NOMO-1 treated with DMSO at 0.1 percent for 48 hours (cell line): ENCODE data around the gene SLC39A11.

Source experiments
- DNase-seq: peaks from one replicate; lab custom pipeline; 2025; ENCODE audit not compliant: unreplicated experiment; lab: John Stamatoyannopoulos, UW

The SLC39A11 gene

DNA sequence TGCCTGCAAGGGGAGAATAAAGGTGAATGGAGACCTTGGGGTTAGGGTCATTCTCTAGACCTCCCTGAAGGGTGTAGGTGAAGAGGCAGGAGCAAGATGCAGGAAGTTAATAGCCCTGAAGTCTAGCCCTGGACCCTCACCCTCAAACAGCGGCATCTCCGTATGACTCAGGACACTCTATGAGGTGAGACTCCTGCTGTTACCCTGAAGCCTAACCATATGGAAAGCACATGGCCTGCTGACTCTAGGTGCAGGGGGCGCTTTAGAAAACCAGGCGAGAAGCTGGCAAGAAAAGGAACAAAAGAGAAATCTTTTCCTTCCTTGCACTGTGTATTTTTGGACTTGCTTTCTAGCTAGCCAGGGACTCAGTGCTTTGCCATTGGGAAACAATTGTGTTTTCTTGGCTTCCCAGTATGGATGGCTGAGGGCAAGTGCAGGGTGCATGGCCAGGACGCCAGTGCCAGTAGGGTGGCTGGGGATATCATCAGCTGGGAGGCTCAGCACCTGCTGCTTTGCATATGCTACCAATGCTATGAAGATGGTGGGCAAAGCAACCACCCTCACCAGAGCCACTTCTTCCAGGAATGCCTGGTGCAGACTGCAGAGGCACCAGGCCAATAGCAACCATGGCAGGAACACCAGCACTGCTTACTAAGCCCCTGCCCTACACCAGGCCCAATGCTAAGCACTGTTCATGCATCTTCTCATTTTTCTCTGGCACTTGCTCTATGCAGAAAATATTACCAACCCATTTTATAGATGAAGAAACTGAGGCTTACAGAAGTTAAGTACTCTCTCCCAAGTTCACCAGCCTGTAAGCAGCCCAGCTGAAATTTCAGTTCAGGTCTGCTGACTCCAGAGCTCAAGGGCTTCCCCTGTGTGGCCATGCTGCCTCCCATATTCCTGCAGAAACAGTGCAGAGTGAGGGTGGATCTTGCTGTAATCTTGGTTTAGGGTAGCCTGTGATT is 425.1 kb downstream of the SLC39A11 start:
- DNase-seq, result no peak

DNA sequence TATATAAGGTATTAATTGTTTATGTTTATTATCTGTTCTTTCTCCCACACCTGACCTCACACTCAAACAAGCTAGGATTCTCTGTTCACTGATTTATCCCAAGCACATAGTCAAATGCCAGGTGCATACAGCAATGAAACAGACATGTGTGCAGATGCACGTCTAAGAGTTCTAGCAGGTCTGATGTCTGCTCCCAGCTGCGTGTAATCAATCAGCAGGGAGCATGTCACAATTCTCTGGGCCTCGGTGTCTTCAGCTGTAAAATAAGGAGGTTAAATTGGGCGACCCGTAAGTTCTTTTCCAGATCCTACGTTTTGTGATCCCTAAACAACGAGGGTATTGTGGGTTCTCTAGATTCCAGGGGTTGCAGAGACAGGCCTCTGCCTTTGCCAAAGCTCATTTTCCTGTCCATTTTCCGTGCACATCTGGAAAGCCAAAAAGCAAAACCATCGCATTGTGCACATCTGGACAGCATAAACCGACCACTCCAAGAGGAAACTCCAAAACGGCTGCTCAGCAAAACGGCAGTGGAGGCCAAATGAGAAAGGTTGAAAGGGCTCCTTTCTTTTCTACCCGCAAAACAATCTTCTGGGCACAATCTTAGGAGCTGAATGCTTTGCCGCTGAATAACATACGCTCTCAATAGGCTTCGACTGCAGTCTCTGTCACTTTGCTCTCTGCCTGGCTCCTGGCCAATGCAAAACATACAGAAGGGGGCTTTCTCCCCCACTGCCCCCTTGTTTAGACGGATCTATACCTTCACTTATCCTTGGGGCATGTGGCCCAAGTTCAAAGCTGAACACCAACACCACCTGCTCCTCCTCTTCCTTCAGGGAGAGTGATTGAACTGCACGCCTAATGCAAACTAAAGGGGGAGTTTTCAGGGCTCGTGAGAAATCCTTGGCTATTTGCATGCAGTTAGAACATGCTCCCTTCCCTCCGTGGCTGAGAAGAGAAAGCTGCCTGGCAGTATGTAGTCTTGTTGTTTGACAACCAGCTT is 426.3 kb downstream of the SLC39A11 start:
- DNase-seq, result no peak

DNA sequence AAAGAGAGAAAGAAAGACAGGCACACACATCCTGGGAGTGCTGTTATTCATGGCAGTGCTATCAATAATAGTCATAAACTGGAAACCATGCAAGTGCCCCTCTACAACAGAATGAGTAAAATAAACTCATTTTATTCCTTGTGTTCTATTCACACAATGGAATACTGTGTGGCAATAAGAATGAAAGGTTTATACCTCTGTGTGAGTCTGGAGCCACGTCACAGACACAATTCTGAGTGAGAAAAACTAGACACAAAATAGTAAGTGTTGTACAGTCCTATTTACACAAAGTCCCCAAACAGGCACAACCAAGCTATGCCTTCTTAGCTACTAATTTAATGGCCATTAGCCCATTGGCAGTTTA is 429.7 kb downstream of the SLC39A11 start:
- no peak for DNase-seq

DNA sequence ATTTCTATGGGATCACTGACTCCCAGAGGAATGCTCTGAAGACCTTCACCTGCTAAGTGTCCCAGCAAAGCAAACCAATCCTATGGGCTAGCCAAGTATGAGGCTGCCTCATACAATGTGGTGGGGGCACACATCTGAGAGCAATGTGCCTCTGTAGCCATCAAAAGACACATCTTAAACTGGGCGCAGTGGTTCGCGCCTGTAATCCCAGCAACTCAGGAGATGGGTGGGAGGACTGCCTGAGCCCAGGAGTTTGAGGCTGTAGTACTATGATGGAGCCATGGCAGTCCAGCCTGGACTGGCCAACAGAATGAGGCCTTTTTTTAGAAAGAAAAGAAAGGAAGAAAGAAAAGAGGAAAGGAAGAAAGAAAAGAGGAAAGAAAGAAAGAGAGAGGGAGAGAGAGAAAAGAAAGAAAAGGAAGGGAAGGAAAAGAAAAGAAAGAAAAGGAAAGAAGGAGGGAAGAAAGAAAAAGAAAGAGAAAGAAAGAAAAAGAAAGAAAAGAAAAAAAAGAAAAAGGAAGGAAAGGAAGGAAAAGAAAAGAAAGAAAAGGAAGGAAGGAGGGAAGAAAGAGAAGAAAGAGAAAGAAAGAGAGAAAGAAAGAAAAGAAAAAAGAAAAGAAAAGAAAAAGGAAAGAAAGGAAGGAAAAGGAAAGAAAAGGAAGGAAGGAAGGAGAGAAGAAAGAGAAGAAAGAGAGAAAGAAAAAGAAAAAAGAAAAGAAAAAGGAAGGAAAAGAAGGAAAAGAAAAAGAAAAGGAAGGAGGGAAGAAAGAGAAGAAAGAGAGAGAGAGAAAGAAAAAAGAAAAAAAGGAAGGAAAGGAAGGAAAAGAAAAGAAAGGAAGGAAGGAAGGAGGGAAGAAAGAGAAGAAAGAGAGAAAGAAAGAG is 430.3 kb downstream of the SLC39A11 start:
- DNase-seq, result no peak

DNA sequence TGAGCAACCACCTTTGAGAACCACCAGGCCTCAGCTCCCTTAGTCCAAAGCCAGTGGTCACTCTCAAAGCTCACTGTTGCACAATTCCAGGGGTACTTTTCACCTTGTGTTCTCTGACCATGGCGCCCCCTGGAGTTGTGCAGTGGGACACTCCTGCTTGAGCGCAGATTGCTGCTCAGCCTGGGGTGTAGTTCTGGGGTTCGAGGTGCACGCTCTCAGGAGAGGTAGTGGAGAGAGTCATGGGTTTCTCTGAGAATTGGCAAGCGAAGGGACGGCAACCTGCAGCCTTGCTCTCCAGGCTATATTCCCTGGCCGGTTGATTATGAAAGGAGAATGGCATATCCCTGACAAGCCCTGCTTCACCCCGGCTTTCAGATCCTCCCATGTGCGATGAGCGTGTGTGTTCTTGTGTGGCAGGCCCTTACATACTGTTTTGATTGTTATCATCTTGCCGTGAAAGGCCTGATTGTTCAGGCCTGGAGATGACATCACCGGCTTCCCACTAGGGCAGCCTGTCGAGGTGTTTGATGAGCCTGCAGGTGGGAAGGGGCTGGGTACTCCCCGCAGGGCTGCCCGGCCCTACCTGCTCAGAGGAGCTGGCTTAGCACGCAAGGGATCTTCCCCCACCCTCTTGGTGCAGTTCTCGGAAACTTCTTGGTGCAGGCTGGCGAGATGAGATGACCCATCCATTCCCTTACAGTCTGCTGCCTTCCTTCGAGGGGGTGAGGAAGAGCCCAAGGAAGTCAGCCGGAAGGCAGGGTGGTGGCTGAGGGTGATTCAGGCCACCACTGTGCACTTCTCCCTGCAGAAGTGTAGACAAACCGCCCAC is 431.2 kb downstream of the SLC39A11 start:
- DNase-seq, result no peak

DNA sequence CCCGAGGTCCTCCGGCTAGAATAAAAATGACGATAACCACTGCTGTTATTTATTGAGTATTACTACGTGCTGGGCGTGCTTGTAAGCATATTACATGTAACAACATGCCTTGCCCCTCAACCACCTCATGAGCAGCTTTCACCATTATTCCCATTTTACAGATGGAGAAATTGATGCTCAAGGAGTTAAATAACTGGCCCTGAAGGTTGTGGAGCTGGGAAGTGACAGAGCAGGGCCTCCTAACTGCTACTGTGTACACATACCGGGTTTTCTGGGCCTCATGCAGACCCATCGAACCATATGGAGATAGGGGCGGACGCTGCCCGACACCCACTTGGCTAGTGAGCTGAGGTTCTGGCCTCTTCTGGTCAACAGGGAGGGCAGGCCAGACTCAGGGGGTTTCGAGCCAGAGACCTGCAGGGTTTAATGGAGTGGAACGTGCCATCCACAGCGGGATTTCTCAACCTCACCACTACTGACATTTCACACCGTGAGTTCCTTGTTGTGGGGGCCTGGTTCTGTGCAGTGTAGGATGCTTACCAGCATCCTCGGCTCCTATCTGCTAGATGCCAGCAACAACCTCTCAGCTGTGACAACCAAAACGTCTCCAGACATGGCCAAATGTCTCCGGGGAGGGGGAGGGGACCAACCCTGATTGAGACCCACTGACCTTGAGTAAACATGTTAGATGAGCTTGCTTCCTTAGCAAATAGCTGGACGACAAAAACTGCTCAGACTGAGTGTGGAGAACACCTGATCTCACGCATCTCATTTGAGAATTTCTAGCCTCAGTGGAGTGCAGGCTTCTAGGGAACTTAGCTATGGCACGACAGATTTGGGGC is 432.0 kb downstream of the SLC39A11 start:
- DNase-seq, result no peak

DNA sequence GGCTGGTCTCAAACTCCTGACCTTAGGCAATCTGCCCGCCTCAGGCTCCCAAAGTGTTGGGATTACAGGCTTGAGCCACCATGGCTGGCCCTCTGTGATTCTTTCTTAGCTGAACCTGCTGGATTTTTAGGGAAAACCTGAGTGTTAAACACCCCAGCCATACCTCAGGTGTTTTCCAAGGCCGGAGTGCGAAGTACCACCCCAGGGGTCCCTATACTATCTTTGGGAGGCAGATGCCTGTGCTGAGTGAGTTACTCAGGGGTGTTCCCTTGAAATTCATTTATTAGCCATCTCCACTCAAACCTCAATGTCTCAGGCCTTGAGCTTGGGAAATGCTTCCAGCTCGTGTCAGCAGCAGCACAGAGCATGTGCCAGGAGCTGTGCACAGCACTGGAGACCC is 432.7 kb downstream of the SLC39A11 start:
- no peak for DNase-seq

DNA sequence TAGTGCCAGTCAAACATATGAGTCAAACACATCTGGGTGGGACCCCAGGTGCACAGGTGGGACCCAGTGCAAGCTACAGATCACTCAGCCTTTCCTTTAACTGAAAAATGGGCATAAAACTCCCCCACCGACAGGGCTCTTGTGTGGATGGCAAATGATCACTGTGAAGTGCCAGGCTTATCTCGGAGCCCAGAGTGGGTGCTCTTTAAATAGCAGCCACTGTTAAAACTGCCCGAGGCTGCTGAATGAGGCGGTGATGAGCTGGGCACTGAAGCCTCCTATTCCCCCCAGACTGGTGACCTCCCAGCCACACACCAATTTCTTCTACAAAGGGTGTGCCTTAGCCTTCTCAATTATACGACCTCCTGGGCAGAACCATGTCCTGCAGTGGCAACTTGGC is 433.8 kb downstream of the SLC39A11 start:
- DNase-seq, result no peak

DNA sequence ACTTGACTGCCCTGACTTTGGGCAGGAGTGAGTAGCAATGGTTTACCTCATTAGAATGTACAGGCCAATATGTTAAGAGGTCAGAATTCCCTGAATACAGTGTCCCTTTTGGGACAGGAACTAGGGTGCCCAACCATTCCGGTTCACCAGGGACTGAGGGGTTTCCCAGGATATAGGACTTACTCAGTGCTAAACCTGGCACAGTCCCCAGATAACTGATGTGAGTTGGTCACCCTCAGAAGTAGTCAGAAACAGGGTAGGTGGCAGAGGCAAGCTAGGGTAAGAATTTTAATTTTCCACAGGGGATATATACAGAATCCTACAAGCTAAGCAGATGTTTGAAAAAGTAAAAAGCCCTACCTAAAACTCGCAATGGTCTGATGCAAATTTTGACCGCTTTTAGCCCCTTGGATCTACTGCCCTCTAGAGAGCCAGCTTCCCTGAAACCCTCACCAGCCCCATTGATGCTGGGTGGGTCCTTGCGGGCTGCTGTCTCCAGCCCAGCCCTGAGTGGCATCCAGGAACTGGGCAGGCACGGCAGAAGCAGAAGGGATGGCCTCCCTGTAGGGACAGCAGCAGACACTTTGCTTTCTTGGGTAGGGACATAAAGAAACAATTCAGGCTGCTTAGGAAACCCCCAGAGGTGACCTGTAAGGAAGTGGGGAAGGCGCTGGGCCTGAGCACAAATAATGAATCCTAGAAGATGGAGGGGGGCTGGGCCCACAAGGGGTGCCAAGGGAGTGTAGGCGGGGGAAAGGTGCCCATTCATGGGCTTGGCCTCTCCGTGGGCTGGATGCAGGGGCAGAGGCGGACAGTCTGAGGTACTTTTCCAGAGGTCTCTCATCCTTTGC is 434.8 kb downstream of the SLC39A11 start:
- no peak for DNase-seq

DNA sequence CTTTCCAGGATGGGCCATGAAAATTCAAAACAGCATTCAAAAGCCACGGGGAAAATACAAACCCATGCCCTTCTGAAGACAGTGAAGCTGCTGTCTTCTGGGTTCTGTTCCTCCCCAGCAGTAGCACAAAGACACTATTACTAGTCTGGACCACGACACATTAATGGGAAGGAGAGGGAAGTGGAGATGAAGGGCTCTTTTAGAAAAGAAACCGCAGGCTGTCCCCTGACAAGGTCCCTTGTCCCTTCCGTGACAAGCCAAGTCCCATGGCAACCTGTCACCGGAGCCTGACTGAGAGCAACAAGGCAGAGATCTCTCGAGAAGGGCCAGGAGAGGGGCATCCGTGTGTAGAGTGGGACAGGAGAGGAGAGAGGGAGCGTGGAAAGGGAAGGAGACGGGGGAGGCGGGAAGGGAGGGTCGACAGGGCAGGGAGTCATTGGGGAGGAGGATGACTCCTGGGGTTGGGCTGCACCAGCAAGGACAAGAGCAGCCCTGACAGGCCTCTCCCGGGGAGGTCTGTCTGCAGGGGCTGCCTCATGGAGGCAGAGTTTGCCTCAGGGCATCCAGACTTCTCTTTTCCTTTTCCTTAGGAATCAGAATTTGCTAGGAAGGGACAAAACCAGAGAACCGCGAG is 436.2 kb downstream of the SLC39A11 start:
- DNase-seq, result no peak

DNA sequence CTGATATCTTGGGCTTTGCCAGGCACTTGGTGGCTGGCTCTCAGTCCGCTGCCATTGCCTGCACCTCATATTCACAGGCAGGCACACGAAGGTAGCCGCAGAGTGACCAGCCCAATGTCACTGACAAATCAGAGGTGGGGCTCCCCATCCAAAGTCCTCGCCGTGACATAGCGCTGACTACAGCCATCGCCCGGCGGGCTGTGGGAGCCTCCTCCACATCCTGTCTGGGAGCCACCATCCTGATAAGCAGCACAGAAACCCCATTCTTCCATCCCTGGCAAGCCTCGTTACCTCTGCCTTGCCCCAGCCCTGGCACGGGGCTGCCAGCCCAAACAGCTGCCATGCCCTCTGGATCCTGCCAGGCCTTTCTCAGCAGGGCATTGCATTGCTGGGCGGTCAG is 437.8 kb downstream of the SLC39A11 start:
- DNase-seq, result no peak

DNA sequence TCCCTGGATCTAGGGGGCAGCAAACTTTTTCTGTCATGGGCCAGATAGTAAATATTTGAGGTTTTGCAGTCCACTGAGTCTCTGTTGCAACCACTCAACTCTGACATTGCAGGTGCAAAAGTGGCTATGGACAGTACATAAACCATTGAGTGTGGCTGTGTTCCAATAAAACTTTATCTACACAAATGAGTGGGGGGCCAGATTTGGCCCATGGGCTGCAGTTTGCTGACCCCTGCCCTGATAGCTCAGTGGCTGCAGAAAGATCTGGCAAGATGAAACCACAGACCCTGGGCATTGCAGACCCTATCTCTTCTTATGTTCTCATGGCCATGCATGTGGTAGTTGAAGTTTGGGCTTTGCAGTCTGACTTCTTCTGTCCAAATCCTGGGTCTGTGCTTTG is 440.5 kb downstream of the SLC39A11 start:
- no peak for DNase-seq

DNA sequence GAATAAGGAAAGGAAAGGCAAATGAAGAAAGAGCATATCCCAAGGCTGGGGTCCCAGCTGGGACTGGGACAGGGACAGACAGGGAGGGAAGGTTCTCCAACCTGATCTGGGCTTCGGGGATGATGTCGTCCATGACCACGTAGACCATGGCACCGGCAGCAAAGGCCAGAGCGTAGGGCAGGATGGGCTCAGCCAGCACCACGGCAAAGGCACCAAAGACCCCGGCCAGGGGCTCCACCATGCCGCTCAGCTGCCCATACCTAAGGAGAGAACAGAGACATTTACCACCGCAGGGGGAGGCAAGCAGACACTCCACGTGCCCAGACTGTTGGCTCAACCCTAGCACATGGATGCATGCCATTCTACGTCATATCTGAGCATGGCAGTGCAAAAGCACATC is 443.8 kb downstream of the SLC39A11 start:
- no peak for DNase-seq

DNA sequence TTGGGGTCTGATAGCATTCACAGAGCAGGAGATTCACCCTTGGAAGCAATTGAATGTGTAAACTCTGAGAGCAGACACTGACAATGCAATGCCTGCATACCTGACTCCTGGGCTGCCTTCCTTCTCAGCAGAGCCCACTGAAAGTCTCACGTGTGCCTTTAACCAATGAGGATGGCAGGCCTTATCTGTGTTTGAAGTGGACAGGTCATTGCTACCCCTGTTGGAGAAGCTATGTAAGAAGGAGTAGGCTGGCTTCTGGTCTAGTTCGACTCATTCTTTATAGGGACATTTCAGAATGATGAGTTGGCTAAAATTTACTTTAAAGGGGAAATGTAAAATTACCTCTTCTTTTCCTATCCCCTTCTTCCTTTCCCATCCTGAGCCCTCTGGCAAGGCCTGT is 446.3 kb downstream of the SLC39A11 start:
- DNase-seq, result no peak

DNA sequence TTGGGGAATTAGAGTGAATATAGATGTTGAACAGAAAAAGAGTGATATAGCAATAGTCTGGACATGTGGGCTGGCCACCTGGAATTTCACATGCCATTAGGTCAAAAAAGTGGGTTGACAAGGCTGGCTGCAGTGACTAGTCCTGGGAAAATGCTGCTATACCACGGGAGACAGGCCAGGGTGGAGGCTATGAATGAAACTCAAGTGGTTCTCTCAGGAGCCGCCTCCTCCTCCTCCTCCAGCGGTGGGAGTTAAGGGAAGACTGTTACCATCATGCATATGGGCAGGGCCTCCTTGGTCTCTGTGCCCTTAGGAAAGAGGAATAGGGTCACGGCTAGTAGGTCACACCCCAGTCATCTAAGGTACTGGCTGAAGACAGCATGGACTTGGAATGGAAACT is 448.0 kb downstream of the SLC39A11 start:
- no peak for DNase-seq

DNA sequence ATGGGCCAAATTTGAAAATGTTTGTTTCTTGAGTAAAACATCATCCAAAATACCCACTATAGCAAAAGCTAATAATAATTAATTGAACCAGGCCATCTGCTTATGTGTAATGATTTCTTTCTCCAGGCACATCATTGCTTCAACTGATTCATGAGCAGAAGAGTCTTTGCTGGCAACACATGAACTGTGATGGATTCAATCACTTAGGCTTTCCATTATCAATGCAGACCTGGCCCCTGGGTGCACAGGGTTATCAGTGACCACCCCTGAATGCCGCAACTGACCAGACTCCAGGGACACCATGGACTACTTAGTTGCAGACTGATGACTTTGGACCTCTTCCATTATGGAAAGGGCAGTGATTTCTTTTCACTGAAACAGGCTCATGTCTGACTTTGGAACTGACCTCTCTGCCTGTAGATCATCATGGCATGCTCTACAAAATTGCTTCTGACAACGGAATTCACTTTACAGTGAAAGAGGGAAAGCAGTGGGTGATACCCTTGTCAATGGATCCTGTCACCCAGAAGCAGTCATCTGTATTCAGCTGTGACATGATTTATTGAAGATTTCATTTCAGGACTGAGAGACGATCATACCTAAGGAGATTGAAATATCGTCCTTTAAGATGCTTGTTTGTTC is 448.8 kb downstream of the SLC39A11 start:
- DNase-seq, result no peak

DNA sequence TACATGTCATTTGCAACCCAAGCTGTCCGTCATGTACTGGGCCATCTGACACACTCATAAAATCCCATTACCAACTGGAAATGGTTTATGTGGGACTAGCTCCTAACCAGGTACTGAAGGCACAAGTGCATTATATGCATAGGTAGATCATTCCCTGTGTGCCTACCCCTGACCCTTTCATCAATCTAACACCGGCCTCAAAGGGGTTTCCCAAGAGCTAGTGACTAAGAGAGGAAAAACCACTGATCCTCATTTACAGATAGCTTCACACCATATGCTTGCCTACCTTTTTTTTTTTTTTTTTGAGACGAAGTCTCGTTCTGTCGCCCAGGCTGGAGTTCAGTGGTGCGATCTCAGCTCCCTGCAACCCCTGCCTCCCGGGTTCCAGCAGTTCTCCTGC is 449.8 kb downstream of the SLC39A11 start:
- no peak for DNase-seq
